Ectodermal cell (in vitro differentiated cells): Measurements from ENCODE around the gene PCDHAC2.

Experiments used
- H3K27ac ChIP-seq: 2 replicates; pipeline ENCODE4 v1.7.0; 2013; ENCODE audit warnings: mild to moderate bottlenecking, low read depth, low read length; ENCODE audit not compliant: insufficient read depth, poor library complexity, severe bottlenecking
- H3K27me3 ChIP-seq: 2 replicates; pipeline ENCODE4 v1.7.0; 2013; ENCODE audit warnings: mild to moderate bottlenecking, low read length; ENCODE audit not compliant: insufficient read depth, control insufficient read depth, poor library complexity, severe bottlenecking
- H3K36me3 ChIP-seq: one replicate; pipeline ENCODE4 v1.7.0; 2013; ENCODE audit warnings: low read length; ENCODE audit not compliant: control insufficient read depth, insufficient read depth
- H3K4me1 ChIP-seq: one replicate; pipeline ENCODE4 v1.7.0; 2013; ENCODE audit warnings: low read length; ENCODE audit not compliant: control insufficient read depth, insufficient read depth
- H3K4me3 ChIP-seq: 2 replicates; pipeline ENCODE4 v1.7.0; 2013; ENCODE audit warnings: low read depth, low read length, control low read depth; ENCODE audit not compliant: insufficient read depth
- H3K9me3 ChIP-seq: 2 replicates; pipeline ENCODE4 v1.7.0; 2013; ENCODE audit warnings: mild to moderate bottlenecking, low read length, moderate library complexity; ENCODE audit not compliant: control insufficient read depth
- WGBS, 2 experiments: methylation state at CpG; one replicate each; pipeline ENCODE4 v1.1.7; 2013; ENCODE audit warnings: missing lambda C conversion rate in 2 of 2; 5-methylcytosine and 5-hydroxymethylcytosine counted together

PCDHAC2 gene

DNA sequence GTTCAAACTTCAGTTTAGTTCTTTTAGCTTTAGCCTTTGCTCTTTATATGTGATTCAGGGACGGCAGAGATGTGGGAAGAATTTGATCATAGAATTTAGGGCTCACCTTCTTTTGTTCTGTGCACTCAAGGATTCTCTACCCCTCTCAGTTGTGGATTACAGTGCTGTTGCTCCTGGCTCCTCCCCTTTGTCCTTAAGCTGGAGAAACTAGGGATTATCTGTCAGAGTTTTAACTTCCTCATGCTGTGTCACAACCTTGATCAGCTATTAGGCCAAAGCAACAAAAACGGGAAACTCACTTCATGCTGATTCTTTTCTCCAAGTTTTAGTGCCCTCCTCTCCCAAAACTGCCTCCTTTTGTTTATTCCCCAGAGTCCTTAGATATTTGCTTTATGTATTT lies 13.0 kb upstream of the PCDHAC2 start:
- Histone ChIP-seq H3K4me3 (no peak overlapping the region), H3K9me3 (no peaks in the 10 kb centered on the region), H3K4me1 (no peaks in the 10 kb centered on the region), H3K27ac (no peak overlapping the region), H3K27me3 (no peaks in the 10 kb centered on the region), H3K36me3 (no peaks in the 10 kb centered on the region)
- 53 to 60% methylated on average over 2 of the region's 2 CpGs for WGBS, 2 experiments

- no peaks in the 10 kb centered on the region for H3K9me3 ChIP-seq
- peaks cover 6% of the 10 kb centered on the region for H3K4me1 ChIP-seq
- H3K27ac ChIP-seq = no peak overlapping the region
- peaks cover 31% of the 10 kb centered on the region for H3K27me3 ChIP-seq
- H3K36me3 ChIP-seq = no peaks in the 10 kb centered on the region
- H3K4me3 ChIP-seq = no peak overlapping the region
- 90 to 100% methylated on average over 1 of the region's 1 CpG for WGBS, 2 experiments
Measured at GRCh38 chr5:140962190-140962589, 4.1 kb upstream of the PCDHAC2 start.

GRCh38 chr5:140964356-140964755 lies 1.9 kb upstream of the PCDHAC2 start:
- whole genome bisulfite sequencing, 2 experiments = 80 to 100% methylated on average over 1 to 3 of the region's 3 CpGs
- Histone ChIP-seq H3K27ac (no peak overlapping the region), H3K4me3 (no peak overlapping the region), H3K9me3 (no peaks in the 10 kb centered on the region), H3K4me1 (peaks cover 6% of the 10 kb centered on the region), H3K36me3 (no peaks in the 10 kb centered on the region), H3K27me3 (peaks cover 48% of the 10 kb centered on the region)

- H3K27ac ChIP-seq = no peak overlapping the region
- no peaks in the 10 kb centered on the region for H3K9me3 ChIP-seq
- peaks cover 6% of the 10 kb centered on the region for H3K4me1 ChIP-seq
- H3K4me3 ChIP-seq = peak overlapping the region; percentile 47
- 0 to 2% methylated on average over 9 of the region's 9 CpGs for WGBS, 2 experiments
- H3K36me3 ChIP-seq = no peaks in the 10 kb centered on the region
- H3K27me3 ChIP-seq = peaks cover 48% of the 10 kb centered on the region
Measured at GRCh38 chr5:140965905-140966292, 377 bp upstream of the PCDHAC2 start.

DNA sequence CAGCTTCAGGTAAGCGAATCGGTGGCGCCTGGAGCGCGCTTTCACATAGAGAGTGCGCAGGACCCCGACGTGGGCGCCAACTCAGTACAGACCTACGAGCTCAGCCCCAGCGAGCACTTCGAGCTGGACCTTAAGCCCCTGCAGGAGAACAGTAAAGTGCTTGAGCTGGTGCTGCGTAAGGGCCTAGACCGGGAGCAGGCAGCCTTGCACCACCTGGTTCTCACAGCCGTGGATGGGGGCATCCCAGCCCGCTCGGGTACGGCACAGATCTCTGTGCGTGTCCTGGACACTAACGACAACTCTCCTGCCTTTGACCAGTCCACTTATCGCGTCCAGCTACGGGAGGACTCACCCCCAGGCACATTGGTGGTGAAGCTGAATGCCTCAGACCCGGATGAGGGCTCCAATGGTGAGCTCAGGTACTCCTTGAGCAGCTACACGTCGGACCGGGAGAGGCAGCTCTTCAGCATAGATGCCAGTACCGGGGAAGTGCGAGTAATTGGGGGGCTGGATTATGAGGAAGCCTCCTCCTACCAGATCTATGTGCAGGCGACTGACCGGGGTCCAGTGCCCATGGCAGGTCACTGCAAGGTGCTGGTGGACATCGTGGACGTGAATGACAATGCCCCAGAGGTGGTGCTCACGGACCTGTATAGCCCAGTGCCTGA lies 1.1 kb downstream of the PCDHAC2 start:
- Histone ChIP-seq H3K4me3 (peak overlapping the region; percentile 47), H3K27ac (no peak overlapping the region), H3K27me3 (peaks cover 48% of the 10 kb centered on the region), H3K9me3 (no peaks in the 10 kb centered on the region), H3K36me3 (no peaks in the 10 kb centered on the region), H3K4me1 (peaks cover 6% of the 10 kb centered on the region)
- WGBS, 2 experiments = 48 to 51% methylated on average over 34 of the region's 34 CpGs

- peaks cover 6% of the 10 kb centered on the region for H3K4me1 ChIP-seq
- H3K36me3 ChIP-seq = no peaks in the 10 kb centered on the region
- peaks cover 38% of the 10 kb centered on the region for H3K27me3 ChIP-seq
- H3K9me3 ChIP-seq = no peaks in the 10 kb centered on the region
- no peak overlapping the region for H3K4me3 ChIP-seq
- no peak overlapping the region for H3K27ac ChIP-seq
Measured at GRCh38 chr5:140969880-140970279, 3.6 kb downstream of the PCDHAC2 start.

DNA sequence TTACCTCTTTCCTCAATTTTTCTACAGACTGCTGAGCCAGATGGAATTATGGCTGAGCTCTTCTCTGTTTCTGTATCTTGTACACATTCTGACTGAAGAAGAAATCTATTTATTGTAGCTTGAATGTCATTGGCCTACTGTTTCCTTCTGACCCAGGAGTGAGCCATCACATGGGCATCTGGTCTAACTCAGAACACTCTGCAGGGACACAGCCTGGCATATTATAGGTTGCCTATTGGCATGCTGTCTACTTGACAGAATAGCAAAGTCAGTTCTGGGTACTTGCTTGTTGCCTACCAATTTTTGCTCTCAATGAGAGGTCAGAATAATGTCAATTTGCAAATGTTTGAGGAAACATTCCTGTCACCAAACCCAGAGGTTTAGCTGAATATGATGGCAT lies 7.3 kb downstream of the PCDHAC2 start:
- no peaks in the 10 kb centered on the region for H3K9me3 ChIP-seq
- peaks cover 4% of the 10 kb centered on the region for H3K27me3 ChIP-seq
- no peak overlapping the region for H3K27ac ChIP-seq
- H3K4me1 ChIP-seq = peaks cover 4% of the 10 kb centered on the region
- no peaks in the 10 kb centered on the region for H3K36me3 ChIP-seq
- H3K4me3 ChIP-seq = no peak overlapping the region

GRCh38 chr5:140977003-140977402 lies 10.7 kb downstream of the PCDHAC2 start:
- H3K27me3 ChIP-seq = no peaks in the 10 kb centered on the region
- WGBS, 2 experiments = 89 to 94% methylated on average over 3 of the region's 3 CpGs
- H3K4me3 ChIP-seq = no peak overlapping the region
- H3K4me1 ChIP-seq = peaks cover 4% of the 10 kb centered on the region
- H3K9me3 ChIP-seq = no peaks in the 10 kb centered on the region
- no peaks in the 10 kb centered on the region for H3K36me3 ChIP-seq
- no peak overlapping the region for H3K27ac ChIP-seq

DNA sequence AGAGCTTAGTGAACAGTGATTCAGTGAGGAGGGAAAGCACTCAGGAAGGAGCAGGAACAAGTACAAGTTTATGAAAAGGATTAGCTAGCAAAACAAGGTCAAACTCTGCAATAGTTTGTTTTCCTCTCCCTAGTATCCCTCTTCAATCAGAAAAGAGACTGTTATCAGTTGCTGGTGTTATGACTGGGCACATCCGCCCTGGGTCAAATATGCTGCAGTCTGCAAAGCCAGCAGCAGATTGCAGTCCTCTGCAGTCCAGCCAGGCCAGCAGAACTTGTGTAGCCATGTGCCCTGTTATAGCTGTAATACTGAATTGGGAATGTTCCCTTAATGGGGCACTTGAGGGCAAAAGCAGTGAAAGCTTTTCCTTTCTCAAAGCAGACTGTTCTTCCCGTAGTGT lies 12.0 kb downstream of the PCDHAC2 start:
- Histone ChIP-seq H3K27ac (no peak overlapping the region), H3K27me3 (no peaks in the 10 kb centered on the region), H3K4me3 (no peak overlapping the region), H3K36me3 (no peaks in the 10 kb centered on the region), H3K4me1 (peaks cover 4% of the 10 kb centered on the region), H3K9me3 (no peaks in the 10 kb centered on the region)
- WGBS, 2 experiments = 91% methylated on average over 2 of the region's 2 CpGs

GRCh38 chr5:140978983-140979382 lies 12.7 kb downstream of the PCDHAC2 start:
- H3K9me3 ChIP-seq = no peaks in the 10 kb centered on the region
- H3K27me3 ChIP-seq = no peaks in the 10 kb centered on the region
- H3K27ac ChIP-seq = no peak overlapping the region
- WGBS, 2 experiments = 95 to 100% methylated on average over 1 of the region's 1 CpG
- H3K4me1 ChIP-seq = peaks cover 4% of the 10 kb centered on the region
- no peak overlapping the region for H3K4me3 ChIP-seq
- no peaks in the 10 kb centered on the region for H3K36me3 ChIP-seq
